Cardiac muscle cell (in vitro differentiated cells and primary cell): Measurements from ENCODE around the gene XRCC5. TPM values are rescaled to one million over a fixed set of nuclear protein-coding genes. Genes with fewer than 3 reads are reported as not detected.

ENCODE experiments used
- DNase-seq, 2 donors: peaks; one replicate each; pipeline versions ENCODE4 v3.0.0 to v3.0.0-alpha.2; 2010 to 2017; ENCODE audit warnings: low read depth in 1 of 2, low spot score in 1 of 2
- H3K27ac ChIP-seq: fragments of 200-600 bp; sonication (generic); 2 replicates; pipeline ENCODE4 v1.5.1; 2016
- H3K27me3 ChIP-seq: fragments of 200-600 bp; sonication (generic); 2 replicates; pipeline ENCODE4 v1.6.0; 2016; ENCODE audit warnings: control low read depth
- H3K36me3 ChIP-seq: fragments of 200-600 bp; sonication (generic); 2 replicates; pipeline ENCODE4 v1.5.1; 2016; ENCODE audit warnings: control low read depth
- H3K4me1 ChIP-seq: fragments of 200-600 bp; sonication (generic); 2 replicates; pipeline ENCODE4 v1.8.1; 2017; ENCODE audit warnings: low read depth, mild to moderate bottlenecking, mixed run types
- H3K4me3 ChIP-seq: fragments of 200-600 bp; sonication (generic); 2 replicates; pipeline ENCODE4 v1.5.1; 2016; ENCODE audit warnings: mild to moderate bottlenecking
- H3K9me3 ChIP-seq: fragments of 200-600 bp; sonication (generic); 2 replicates; pipeline ENCODE4 v1.5.1; 2017; ENCODE audit warnings: low read depth, mild to moderate bottlenecking, control low read depth
- CTCF ChIP-seq: IDR thresholded peaks from 2 replicates; pipeline ENCODE4 v1.5.1; 2012; ENCODE audit warnings: low read depth, mild to moderate bottlenecking, low read length
- polyA plus RNA-seq: library from polyadenylated mRNA; unstranded; fragments of >200 nt; fragmentation: Nextera tagmentation; extraction: Ambion mirVana; gene quantifications from 2 replicates; pipeline ENCODE4 v1.2.1, GENCODE V29; 2016
- total RNA-seq: library from RNA; depleted of rRNA; stranded (reverse); fragments of >200 nt; gene quantifications from 2 replicates; pipeline ENCODE4 v1.2.3, GENCODE V29; 2016

The XRCC5 gene
- total and polyA plus RNA-seq, 2 experiments from 2014 or later, result 150 to 241 TPM

DNA sequence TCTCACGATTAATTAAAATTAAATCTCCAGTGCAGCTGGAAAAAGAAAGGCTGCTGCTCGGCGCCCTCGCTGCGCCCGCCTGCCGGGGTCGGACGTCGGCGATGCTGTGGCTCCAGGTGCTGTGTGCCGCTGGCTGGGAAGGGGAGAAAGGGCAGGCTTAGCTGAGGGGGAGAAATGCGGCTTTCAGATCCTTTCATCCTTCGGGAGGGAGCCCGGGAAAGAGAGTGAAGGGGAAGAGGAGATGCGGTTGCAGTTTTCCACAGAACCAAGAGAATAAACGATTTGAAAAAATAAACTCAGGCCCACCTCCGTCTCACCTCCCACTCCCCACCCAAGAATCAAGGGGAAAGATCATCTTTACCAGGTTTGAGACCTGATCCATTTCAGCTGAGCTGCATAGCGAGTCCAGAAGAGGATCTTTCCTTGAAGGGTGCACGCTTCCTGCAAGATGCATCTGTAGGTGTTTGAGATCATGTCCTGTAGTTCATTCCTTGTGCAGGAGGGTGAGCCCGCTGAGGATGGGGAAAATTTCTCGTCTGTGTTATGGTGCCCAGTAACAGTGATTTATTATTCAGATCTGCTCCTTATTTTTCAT is 26.9 kb upstream of the XRCC5 start:
- no peaks in the 10 kb centered on the region for H3K27me3 ChIP-seq
- H3K27ac ChIP-seq, result no peak overlapping the region
- DNase-seq, result peak in 1 of 2 donors; percentile 27
- H3K4me1 ChIP-seq, result peaks cover 8% of the 10 kb centered on the region
- TF ChIP-seq CTCF, result no peak
- no peaks in the 10 kb centered on the region for H3K36me3 ChIP-seq
- peak overlapping the region; percentile 65 for H3K4me3 ChIP-seq
- no peaks in the 10 kb centered on the region for H3K9me3 ChIP-seq

- Histone ChIP-seq H3K36me3 (no peaks in the 10 kb centered on the region), H3K27me3 (no peaks in the 10 kb centered on the region), H3K27ac (no peak overlapping the region), H3K9me3 (no peaks in the 10 kb centered on the region), H3K4me3 (no peak overlapping the region), H3K4me1 (peaks cover 8% of the 10 kb centered on the region)
- no peak for TF ChIP-seq CTCF
- DNase-seq, result peak; percentile 13 to 25
These were observed 26.3 kb upstream of the XRCC5 start for GRCh38 chr2:216082805-216083204.

GRCh38 chr2:216083464-216084281 is 25.5 kb upstream of the XRCC5 start:
- H3K36me3 ChIP-seq, result no peaks in the 10 kb centered on the region
- no peak for TF ChIP-seq CTCF
- peak in 1 of 2 donors; percentile 78 for DNase-seq
- peak overlapping the region; percentile 2 for H3K27ac ChIP-seq
- H3K4me1 ChIP-seq, result peaks cover 8% of the 10 kb centered on the region
- no peaks in the 10 kb centered on the region for H3K9me3 ChIP-seq
- no peaks in the 10 kb centered on the region for H3K27me3 ChIP-seq
- H3K4me3 ChIP-seq, result no peak overlapping the region

GRCh38 chr2:216084547-216084946 is 24.6 kb upstream of the XRCC5 start:
- H3K36me3 ChIP-seq, result no peaks in the 10 kb centered on the region
- no peak for DNase-seq
- no peak for TF ChIP-seq CTCF
- no peaks in the 10 kb centered on the region for H3K27me3 ChIP-seq
- peaks cover 8% of the 10 kb centered on the region for H3K4me1 ChIP-seq
- no peak overlapping the region for H3K27ac ChIP-seq
- H3K9me3 ChIP-seq, result no peaks in the 10 kb centered on the region
- H3K4me3 ChIP-seq, result no peak overlapping the region

DNA sequence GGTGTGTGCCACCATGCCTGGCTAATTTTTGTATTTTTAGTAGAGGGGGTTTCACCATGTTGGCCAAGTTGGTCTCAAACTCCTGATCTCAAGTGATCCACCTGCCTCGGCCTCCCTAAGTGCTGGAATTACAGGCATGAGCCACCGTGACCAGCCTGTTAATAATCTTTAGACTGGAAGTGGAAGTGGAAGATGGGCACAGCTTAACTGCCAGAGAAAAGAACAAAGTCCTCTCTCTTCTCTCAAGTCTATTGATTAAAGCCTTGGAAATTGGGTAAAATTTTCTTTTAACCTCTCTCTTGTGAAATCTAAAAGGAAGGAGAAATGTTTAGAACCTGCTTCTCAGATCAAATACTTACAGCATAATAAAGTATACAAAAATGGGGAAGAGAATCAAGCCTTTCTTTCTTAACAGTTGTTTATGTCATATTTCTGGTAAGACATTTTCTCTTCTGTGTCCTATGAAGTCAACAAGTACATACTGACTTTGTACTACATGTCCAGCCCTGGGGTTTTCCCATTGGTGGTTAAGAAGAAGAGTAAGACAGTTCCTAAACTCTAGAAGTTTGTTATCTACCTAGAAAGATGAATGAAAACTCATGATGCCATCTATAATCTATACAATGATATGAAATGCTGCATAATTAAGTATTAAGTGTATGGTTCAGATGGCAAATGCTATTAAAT is 22.8 kb upstream of the XRCC5 start:
- Histone ChIP-seq H3K4me3 (no peak overlapping the region), H3K9me3 (no peaks in the 10 kb centered on the region), H3K27me3 (no peaks in the 10 kb centered on the region), H3K27ac (no peak overlapping the region), H3K36me3 (no peaks in the 10 kb centered on the region), H3K4me1 (peaks cover 6% of the 10 kb centered on the region)
- no peak for TF ChIP-seq CTCF
- no peak for DNase-seq
